Body of pancreas (tissue), 4 donors: ENCODE data around the gene TM9SF4.

ENCODE experiments used
- POLR2A ChIP-seq, 3 donors: fragments of 450-650 bp; IDR thresholded peaks; one replicate each; pipeline ENCODE4 v1.6.1; 2016; ENCODE audit warnings: antibody characterized with exemption in 3 of 3, mild to moderate bottlenecking in 2 of 3
- TF ChIP-seq, protein P1 (sequence below), 7 experiments: fragments of 450-650 bp in 4 of 7; fragments of 200-600 bp in 3 of 7; sonication (generic) in 3 of 7; IDR thresholded peaks; one replicate each; pipeline ENCODE4 v1.5.1; 2016 to 2019; ENCODE audit warnings: antibody characterized with exemption in 7 of 7

DNA sequence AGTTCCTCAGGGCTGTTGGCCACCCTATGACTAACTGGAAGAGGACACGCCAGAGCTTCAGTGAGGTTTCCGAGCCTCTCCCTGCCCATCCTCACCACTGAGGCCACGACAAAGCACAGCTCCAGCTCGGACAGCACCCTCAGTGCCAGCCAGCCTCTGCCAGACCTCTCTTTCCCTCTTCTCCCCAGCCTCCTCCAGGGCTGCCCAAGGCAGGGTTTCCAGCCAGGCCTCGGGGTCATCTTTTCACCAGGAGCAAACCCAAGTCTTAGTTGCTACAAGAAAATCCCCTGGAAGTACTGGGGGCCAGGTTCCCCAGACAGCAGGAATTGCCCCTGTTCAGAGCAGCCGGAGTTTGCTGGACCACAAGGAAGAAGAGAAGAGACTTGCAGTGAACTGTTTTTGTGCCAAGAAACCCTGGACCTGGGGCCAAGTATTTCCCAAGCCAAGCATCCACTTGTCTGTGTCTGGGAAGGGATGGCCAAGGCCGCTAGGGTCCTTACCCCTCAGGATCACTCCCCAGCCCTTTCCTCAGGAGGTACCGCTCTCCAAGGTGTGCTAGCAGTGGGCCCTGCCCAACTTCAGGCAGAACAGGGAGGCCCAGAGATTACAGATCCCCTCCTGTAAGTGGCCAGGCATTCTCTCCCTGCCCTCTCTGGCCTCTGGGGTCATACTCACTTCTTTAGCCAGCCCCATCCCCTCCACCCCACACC lies 56.5 kb downstream of the TM9SF4 start:
- TF ChIP-seq, protein P1, sequence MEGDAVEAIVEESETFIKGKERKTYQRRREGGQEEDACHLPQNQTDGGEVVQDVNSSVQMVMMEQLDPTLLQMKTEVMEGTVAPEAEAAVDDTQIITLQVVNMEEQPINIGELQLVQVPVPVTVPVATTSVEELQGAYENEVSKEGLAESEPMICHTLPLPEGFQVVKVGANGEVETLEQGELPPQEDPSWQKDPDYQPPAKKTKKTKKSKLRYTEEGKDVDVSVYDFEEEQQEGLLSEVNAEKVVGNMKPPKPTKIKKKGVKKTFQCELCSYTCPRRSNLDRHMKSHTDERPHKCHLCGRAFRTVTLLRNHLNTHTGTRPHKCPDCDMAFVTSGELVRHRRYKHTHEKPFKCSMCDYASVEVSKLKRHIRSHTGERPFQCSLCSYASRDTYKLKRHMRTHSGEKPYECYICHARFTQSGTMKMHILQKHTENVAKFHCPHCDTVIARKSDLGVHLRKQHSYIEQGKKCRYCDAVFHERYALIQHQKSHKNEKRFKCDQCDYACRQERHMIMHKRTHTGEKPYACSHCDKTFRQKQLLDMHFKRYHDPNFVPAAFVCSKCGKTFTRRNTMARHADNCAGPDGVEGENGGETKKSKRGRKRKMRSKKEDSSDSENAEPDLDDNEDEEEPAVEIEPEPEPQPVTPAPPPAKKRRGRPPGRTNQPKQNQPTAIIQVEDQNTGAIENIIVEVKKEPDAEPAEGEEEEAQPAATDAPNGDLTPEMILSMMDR (IDR thresholded peaks at IDR 0.05), result no peak
- TF ChIP-seq POLR2A (IDR thresholded peaks at IDR 0.05), result no peak
